Lower leg skin (tissue), 4 donors: ENCODE data around the gene ROBO1. TPM values are rescaled to one million over a fixed set of nuclear protein-coding genes. Genes with fewer than 3 reads are reported as not detected.

Experiments used
- DNase-seq, 2 donors: peaks; one replicate each; pipeline ENCODE4 v3.0.0-alpha.2; 2019; ENCODE audit warnings: low spot score in 2 of 2
- H3K4me3 ChIP-seq: fragments of 200-600 bp; sonication (generic); 2 replicates; pipeline ENCODE4 v1.5.1; 2017; ENCODE audit warnings: mild to moderate bottlenecking, low read depth; ENCODE audit not compliant: poor library complexity, severe bottlenecking
- CTCF ChIP-seq, 3 donors: fragments of 450-650 bp; IDR thresholded peaks; one replicate each; pipeline ENCODE4 v1.5.1; 2016; ENCODE audit warnings: antibody characterized with exemption in 3 of 3, mild to moderate bottlenecking in 3 of 3, moderate library complexity in 2 of 3
- POLR2A ChIP-seq, 2 donors: fragments of 450-650 bp; IDR thresholded peaks; one replicate each; pipeline ENCODE4 v1.6.1; 2016 to 2017; ENCODE audit warnings: antibody characterized with exemption in 2 of 2, mild to moderate bottlenecking in 1 of 2, moderate library complexity in 1 of 2
- WGBS, 2 donors: methylation state at CpG; one replicate each; pipeline ENCODE4 v1.1.5; 2018; 5-methylcytosine and 5-hydroxymethylcytosine counted together
- intact Hi-C: fragments of 100-400 bp; cut with DNase I; formaldehyde crosslinking; loops from one replicate; pipeline ENCODE4 v1.15.0; 2023; ENCODE audit warnings: low total_unique reads
- total RNA-seq, 4 donors: library from RNA; depleted of rRNA; stranded (reverse); fragments of >200 nt; gene quantifications; one replicate each; pipeline ENCODE4 v1.1.0, GENCODE V29; 2016

Gene ROBO1
- total RNA-seq, 4 donors from 2014 or later, result 26.3 to 60.0 (median 51.0) TPM

- intact Hi-C loops, result no loop called here
- WGBS, 2 donors, result 96 to 97% methylated on average over 4 of the region's 4 CpGs
- no peak for TF ChIP-seq CTCF (IDR thresholded peaks at IDR 0.05)
- TF ChIP-seq POLR2A (IDR thresholded peaks at IDR 0.05), result no peak
- no peak for DNase-seq
- H3K4me3 ChIP-seq, result no peak overlapping the region
Observed at GRCh38 chr3:78827618-78828017, 940.2 kb downstream of the ROBO1 start.

DNA sequence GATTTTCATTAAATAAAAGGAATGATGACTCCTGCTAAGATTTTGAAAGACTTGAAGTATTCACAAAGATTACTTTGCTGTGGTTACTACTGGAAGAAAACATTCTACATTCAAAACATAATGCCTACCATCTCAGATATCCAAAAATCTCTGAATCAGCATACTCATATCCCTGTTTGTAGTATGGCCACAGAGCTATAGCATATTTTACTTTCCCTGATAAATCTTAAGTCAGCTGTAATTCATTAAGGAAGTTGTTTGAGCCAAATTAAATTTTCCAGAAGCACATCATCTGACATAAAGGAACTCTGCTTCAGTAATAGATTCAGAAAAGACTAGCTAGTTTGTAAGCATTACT lies 942.0 kb downstream of the ROBO1 start:
- TF ChIP-seq CTCF (IDR thresholded peaks at IDR 0.05) (no peak), POLR2A (IDR thresholded peaks at IDR 0.05) (no peak)
- intact Hi-C loops, result no loop called here
- DNase-seq, result no peak
- no peak overlapping the region for H3K4me3 ChIP-seq

DNA sequence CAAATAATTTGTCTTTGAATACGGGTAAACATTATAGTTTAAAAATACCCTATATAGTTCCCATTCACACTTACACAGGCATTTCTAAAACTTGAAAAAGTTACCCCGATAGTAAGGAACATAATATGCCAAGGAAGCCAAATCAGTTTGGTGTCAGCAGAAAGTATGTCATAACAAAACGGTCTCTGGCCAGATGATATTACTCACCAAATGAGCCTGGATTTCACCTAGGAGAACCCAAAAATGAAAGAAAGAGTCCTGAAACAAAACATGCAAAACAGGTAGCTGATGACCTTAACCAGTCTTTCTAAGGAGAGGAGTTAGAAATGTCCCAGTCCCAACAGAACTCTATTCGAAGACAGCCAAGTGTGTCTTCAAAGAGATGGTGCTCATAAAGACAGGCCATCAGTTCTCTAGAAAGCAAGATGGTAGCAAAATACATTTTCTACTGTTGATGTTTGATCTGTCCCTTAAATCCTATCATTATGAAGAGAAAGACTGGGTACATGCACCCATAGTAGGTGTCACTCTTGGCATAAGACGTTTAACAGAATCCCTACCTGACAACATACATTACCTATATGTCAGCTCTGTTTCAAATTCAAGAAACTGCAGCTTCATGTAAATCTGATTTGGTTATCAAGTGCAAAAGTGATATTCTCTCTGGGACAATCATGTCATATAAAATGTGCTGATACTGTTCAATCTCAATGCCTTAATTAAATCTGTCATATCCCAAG lies 942.5 kb downstream of the ROBO1 start:
- TF ChIP-seq CTCF (IDR thresholded peaks at IDR 0.05), result no peak
- TF ChIP-seq POLR2A (IDR thresholded peaks at IDR 0.05), result no peak
- DNase-seq, result no peak
- no peak overlapping the region for H3K4me3 ChIP-seq
- intact Hi-C loops, result no loop called here
- WGBS, 2 donors, result 63 to 64% methylated on average over 5 of the region's 5 CpGs

DNA sequence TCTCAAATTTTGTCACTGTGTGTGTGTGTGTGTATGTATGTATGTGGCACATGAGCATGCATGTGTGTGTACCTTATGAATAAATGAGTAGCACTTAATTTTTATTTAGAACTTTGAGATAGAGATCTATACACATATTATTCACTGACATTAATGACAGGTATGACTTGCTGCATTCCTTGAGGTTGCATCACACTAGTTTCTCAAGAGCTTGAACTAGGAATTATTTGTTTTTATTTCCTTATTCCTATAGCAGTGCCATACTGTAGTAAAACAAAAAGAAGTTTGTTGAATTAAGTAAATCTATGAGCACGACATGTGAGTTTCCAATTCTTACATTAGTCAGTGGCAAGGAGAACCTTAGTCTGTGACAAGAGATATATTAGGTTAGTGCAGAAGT lies 943.9 kb downstream of the ROBO1 start:
- no peak for TF ChIP-seq CTCF (IDR thresholded peaks at IDR 0.05)
- no peak for TF ChIP-seq POLR2A (IDR thresholded peaks at IDR 0.05)
- 42 to 63% methylated on average over 1 of the region's 1 CpG for WGBS, 2 donors
- intact Hi-C loops, result no loop called here

DNA sequence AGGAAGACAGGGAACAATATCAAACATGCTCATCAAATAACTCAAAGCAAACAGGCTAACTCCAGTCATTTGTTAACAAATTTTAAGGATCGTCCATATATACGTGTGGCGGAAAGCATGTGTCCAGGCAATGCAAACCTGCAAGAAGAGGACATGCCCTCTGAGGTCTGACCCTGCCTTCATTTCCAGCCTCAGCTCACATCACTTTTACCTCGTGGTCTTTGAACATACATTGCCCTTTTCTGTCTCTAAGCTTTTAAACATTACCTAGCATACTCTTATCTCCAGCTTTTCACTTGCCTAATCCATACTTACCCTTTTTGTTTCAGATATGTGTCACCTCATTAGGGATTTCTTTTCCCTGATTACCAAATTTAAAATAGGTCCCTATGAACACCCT lies 944.4 kb downstream of the ROBO1 start:
- H3K4me3 ChIP-seq, result no peak overlapping the region
- intact Hi-C loops, result no loop called here
- DNase-seq, result no peak
- WGBS, 2 donors, result 80 to 81% methylated on average over 4 of the region's 4 CpGs
- no peak for TF ChIP-seq CTCF (IDR thresholded peaks at IDR 0.05)
- no peak for TF ChIP-seq POLR2A (IDR thresholded peaks at IDR 0.05)

More for the DNA sequence above, 943.9 kb downstream of the ROBO1 start:
- H3K4me3 ChIP-seq, result no peak overlapping the region
- DNase-seq, result no peak

DNA sequence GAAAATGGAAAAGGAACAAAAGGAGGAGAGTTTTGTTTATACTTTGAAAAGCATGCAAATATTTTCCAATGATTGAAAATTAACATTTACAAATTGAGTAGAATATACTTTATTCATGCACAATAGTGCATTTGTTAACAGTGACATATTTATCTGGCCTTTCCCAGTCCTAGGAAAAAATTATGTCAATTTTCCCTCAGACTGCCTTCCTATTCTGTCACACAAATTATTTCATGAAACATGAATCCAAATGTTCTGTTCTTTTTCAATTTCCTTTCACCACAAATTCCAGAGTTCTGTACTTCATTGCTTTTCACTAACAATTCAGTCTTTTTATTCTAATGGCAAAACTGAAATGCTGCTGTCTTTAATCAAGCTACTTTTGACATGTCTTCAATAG lies 945.1 kb downstream of the ROBO1 start:
- TF ChIP-seq CTCF (IDR thresholded peaks at IDR 0.05), result no peak
- TF ChIP-seq POLR2A (IDR thresholded peaks at IDR 0.05), result no peak
- no peak overlapping the region for H3K4me3 ChIP-seq
- intact Hi-C loops, result no loop called here
- DNase-seq, result no peak
